CD4-positive, alpha-beta memory T cell (primary cell): ENCODE results near the gene TMEM235. TPM values are rescaled to one million over a fixed set of nuclear protein-coding genes. Genes with fewer than 3 reads are reported as not detected.
A peak's percentile ranks its signal among the peaks of the same experiment; 100 is the strongest.

ENCODE experiments used
- CTCF ChIA-PET: fragments of 350-600 bp; sonication (Branson Sonifier 250); formaldehyde crosslinking; loops from one replicate; lab custom pipeline; 2021; ENCODE audit warnings: inconsistent platforms; ENCODE audit not compliant: partially characterized antibody; lab: Charles Lee
- POLR2A ChIA-PET: fragments of 350-600 bp; sonication (Branson Sonifier 250); formaldehyde crosslinking; loops from one replicate; lab custom pipeline; 2021; ENCODE audit not compliant: partially characterized antibody; lab: Charles Lee
- DNase-seq, 5 donors: peaks; one replicate each; pipeline versions ENCODE4 v3.0.0 to v3.0.0-alpha.2; 2020 to 2022; ENCODE audit warnings: mixed read lengths in 1 of 5
- H3K27ac ChIP-seq: one replicate; pipeline ENCODE4 v1.7.0; 2013; ENCODE audit warnings: low read depth, low read length
- H3K27me3 ChIP-seq: 2 replicates; pipeline ENCODE4 v1.7.0; 2013; ENCODE audit warnings: mild to moderate bottlenecking, low read length, moderate library complexity; ENCODE audit not compliant: insufficient read depth
- H3K36me3 ChIP-seq: 2 replicates; pipeline ENCODE4 v1.7.0; 2013; ENCODE audit warnings: mild to moderate bottlenecking, low read length, moderate library complexity; ENCODE audit not compliant: insufficient read depth
- H3K4me1 ChIP-seq: 2 replicates; pipeline ENCODE4 v1.7.0; 2013; ENCODE audit warnings: mild to moderate bottlenecking, low read length, moderate library complexity; ENCODE audit not compliant: insufficient read depth
- H3K4me3 ChIP-seq, 2 donors: one replicate each; pipeline ENCODE4 v1.7.0; 2013; ENCODE audit warnings: low read length in 2 of 2, mild to moderate bottlenecking in 1 of 2
- H3K9me3 ChIP-seq, 2 donors: one replicate each; pipeline ENCODE4 v1.7.0; 2013; ENCODE audit warnings: low read length in 2 of 2, control low read depth in 1 of 2; ENCODE audit not compliant: control insufficient read depth in 1 of 2
- H3K27ac Mint-ChIP-seq, 7 donors: one replicate each; pipeline ENCODE4 v1.8.0; 2020 to 2021; ENCODE audit warnings: mixed read lengths in 7 of 7, mild to moderate bottlenecking in 6 of 7, inconsistent platforms in 3 of 7, moderate library complexity in 3 of 7
- H3K27me3 Mint-ChIP-seq, 2 donors: one replicate each; pipeline ENCODE4 v1.8.0; 2020 to 2021; ENCODE audit warnings: mixed read lengths in 2 of 2
- H3K36me3 Mint-ChIP-seq, 2 donors: one replicate each; pipeline ENCODE4 v1.8.0; 2020 to 2021; ENCODE audit warnings: mixed read lengths in 2 of 2, inconsistent platforms in 1 of 2, mild to moderate bottlenecking in 1 of 2
- H3K4me1 Mint-ChIP-seq, 4 donors: one replicate each; pipeline ENCODE4 v1.8.0; 2020 to 2021; ENCODE audit warnings: mixed read lengths in 4 of 4, mild to moderate bottlenecking in 1 of 4
- H3K4me3 Mint-ChIP-seq, 8 donors: one replicate each; pipeline ENCODE4 v1.8.0; 2020 to 2021; ENCODE audit warnings: mixed read lengths in 8 of 8, mild to moderate bottlenecking in 7 of 8, moderate library complexity in 6 of 8, inconsistent platforms in 3 of 8
- H3K9me3 Mint-ChIP-seq, 8 donors: one replicate each; pipeline ENCODE4 v1.8.0; 2020 to 2021; ENCODE audit warnings: mixed read lengths in 8 of 8, mild to moderate bottlenecking in 5 of 8, inconsistent platforms in 3 of 8, moderate library complexity in 1 of 8
- intact Hi-C: fragments of 100-400 bp; cut with micrococcal nuclease; formaldehyde crosslinking; loops from one replicate; pipeline ENCODE4 v1.15.1; 2023
- polyA plus RNA-seq, 2 donors: library from polyadenylated mRNA; unstranded; fragments of 300-500 nt; fragmentation: Illumina TruSeq; gene quantifications; one replicate each; pipeline ENCODE4 v1.2.3, GENCODE V29; 2021
- total RNA-seq, 2 experiments: library from RNA; stranded (reverse); gene quantifications; one replicate each; pipeline ENCODE4 v1.2.3, GENCODE V29; 2021

TMEM235 gene
- total and polyA plus RNA-seq, 4 experiments from 2014 or later: not detected

DNA sequence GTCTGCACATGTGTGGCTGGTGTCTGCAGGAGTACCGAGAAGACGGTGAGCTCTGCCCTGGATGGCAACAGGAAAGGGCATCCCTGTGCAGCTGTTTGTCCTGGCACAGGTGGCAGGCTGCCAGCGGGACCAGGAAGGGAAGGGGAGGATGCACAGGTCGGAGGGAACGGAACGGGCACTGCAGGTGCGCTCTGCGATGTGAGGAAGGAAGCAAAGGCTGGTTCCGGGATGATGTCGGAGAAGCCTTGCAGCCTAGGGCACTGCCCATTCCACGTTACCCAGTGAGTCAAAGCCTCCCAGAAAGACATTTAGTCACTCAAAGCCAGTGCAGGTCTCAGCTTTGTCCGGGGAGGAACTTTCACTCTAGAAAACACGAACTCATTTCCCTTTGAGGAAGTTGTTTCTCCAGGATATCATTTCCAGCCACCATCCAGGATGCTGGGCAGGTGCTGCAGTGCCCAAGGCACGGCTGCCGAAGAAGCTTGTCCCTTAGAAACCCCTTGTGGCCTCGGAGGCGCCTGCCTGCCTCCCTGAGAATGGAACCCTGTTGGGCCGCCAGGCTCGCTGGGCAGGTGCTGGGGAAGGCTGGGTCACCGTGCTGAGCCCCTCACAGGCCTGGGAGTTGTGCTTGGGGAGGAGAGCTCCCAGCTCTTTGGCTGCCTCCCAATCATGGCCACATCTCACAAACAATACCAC, 4.5 kb upstream of the TMEM235 start:
- no peak overlapping the region for H3K27ac ChIP-seq
- peaks cover 0 to 11% (median 1%) of the 10 kb centered on the region in 4 donors for H3K4me1 Mint-ChIP-seq
- no peak for DNase-seq
- peaks cover 3% of the 10 kb centered on the region for H3K27me3 ChIP-seq
- no peaks in the 10 kb centered on the region for H3K4me1 ChIP-seq
- H3K9me3 ChIP-seq: no peaks in the 10 kb centered on the region
- peak overlapping the region in 2 of 8 donors; percentile 36 to 48 for H3K4me3 Mint-ChIP-seq
- intact Hi-C loops: no loop called here
- H3K4me3 ChIP-seq: no peak overlapping the region
- peaks cover 4 to 11% of the 10 kb centered on the region in 2 donors for H3K27me3 Mint-ChIP-seq
- H3K9me3 Mint-ChIP-seq: no peaks in the 10 kb centered on the region
- no peaks in the 10 kb centered on the region for H3K36me3 Mint-ChIP-seq
- H3K27ac Mint-ChIP-seq: no peak overlapping the region
- H3K36me3 ChIP-seq: no peaks in the 10 kb centered on the region
- CTCF ChIA-PET: interaction anchor here (0.6 to 3.3 kb wide), 3 partner anchors 24 to 133 kb away, joined by 3 to 12 read pairs (median 3); no protein-coding TSS in a partner anchor
- POLR2A ChIA-PET: interaction anchor here (0.6 kb wide), 1 partner anchor 17 kb away, joined by 3 read pairs; no protein-coding TSS in a partner anchor

DNA sequence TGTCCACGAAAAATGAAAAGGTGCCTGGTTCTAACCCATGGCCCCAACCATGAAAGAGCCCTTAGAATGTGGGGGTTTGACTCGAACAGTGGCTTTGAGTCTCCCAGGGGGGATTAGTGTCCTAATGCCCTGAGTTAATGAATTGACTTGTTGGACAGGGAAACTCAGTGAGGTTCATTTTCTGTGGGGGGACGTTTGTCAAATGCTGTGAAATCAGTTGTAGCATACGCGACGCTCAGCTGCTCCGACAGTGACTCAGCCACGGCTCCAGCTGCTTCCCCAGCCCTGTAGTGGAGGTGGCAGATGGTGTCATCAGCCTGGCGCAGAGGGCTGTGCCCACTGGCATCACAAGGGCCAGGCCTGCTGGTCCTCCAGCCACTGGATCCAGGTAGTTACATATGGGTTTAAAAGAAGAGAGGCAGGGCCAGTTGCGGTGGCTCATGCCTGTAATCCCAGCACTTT, 3.9 kb upstream of the TMEM235 start:
- Histone ChIP-seq H3K4me1 (no peaks in the 10 kb centered on the region), H3K4me3 (no peak overlapping the region), H3K36me3 (no peaks in the 10 kb centered on the region), H3K27me3 (peaks cover 7% of the 10 kb centered on the region), H3K27ac (no peak overlapping the region), H3K9me3 (no peaks in the 10 kb centered on the region)
- peaks cover 7 to 14% of the 10 kb centered on the region in 2 donors for H3K27me3 Mint-ChIP-seq
- no peak for DNase-seq
- H3K9me3 Mint-ChIP-seq: no peaks in the 10 kb centered on the region
- peak overlapping the region in 1 of 7 donors; percentile 13 for H3K27ac Mint-ChIP-seq
- H3K36me3 Mint-ChIP-seq: no peaks in the 10 kb centered on the region
- ChIA-PET CTCF (interaction anchor here (3.3 kb wide), 1 partner anchor 24 kb away, joined by 12 read pairs; no protein-coding TSS in a partner anchor), POLR2A (no interaction called here)
- intact Hi-C loops: no loop called here
- H3K4me3 Mint-ChIP-seq: no peak overlapping the region
- peaks cover 0 to 11% (median 3%) of the 10 kb centered on the region in 4 donors for H3K4me1 Mint-ChIP-seq

DNA sequence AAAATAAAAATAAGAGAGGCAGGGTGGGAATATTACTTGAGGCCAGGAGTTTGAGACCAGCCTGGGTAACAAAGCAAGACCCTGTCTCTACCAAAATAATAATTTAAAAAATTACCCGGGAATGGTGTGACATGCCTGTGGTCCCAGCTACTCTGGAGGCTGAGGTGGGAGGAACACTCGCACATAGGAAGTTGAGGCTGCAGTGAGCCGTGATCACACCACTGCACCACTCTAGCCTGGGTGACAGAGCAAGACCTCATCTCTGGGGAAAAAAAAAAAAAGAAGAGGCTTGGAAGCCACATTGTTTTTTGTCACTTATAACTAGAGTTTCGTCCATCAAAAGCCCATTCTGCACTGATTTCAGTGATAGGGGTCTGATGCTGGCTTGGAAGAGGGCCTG, 3.3 kb upstream of the TMEM235 start:
- no peaks in the 10 kb centered on the region for H3K9me3 Mint-ChIP-seq
- H3K4me1 ChIP-seq: peaks cover 3% of the 10 kb centered on the region
- POLR2A ChIA-PET: no interaction called here
- H3K36me3 ChIP-seq: no peaks in the 10 kb centered on the region
- no peaks in the 10 kb centered on the region for H3K9me3 ChIP-seq
- peaks cover 0 to 11% (median 7%) of the 10 kb centered on the region in 4 donors for H3K4me1 Mint-ChIP-seq
- no peak overlapping the region for H3K4me3 ChIP-seq
- no peak overlapping the region for H3K4me3 Mint-ChIP-seq
- no peaks in the 10 kb centered on the region for H3K36me3 Mint-ChIP-seq
- no peak overlapping the region for H3K27ac Mint-ChIP-seq
- intact Hi-C loops: no loop called here
- no peak overlapping the region for H3K27ac ChIP-seq
- CTCF ChIA-PET: no interaction called here
- no peak for DNase-seq
- peaks cover 12% of the 10 kb centered on the region for H3K27me3 ChIP-seq
- peaks cover 12 to 19% of the 10 kb centered on the region in 2 donors for H3K27me3 Mint-ChIP-seq

DNA sequence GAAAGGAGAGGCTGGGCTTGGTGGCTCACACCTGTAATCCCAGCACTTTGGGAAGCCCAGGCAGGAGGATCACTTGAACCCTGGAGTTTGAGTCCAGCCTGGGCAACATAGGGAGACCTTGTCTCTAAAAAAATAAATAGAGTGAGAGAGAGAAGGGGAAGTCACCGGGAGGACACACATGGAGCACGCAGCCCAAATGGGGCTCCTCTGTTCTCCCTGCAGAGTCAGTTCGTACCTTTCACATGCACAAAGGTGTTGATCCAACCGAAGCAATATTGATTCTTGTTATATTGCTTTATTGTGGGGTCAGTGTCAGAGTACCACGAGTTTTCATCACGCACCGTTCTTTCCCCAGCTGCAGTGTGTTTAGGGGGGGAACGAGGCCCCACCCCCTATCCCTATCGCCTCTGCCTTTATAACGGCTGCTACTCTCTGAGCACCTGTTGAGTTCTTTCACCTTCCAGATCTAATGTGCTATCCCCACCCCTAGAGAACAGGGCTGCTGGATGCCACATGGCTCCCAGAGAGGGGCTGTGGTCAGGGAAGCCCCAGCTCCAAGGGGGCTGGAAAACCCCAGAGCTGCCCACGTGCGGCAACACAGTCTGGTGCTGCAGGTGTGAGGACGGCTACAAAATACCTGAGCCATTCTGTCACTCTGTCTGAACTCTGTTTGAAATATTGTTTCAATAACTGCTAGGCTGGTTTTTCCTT, 1.0 kb upstream of the TMEM235 start:
- peaks cover 12 to 19% of the 10 kb centered on the region in 2 donors for H3K27me3 Mint-ChIP-seq
- ChIA-PET CTCF (interaction anchor here (0.6 kb wide), 1 partner anchor 131 kb away, joined by 3 read pairs; no protein-coding TSS in a partner anchor), POLR2A (no interaction called here)
- no peaks in the 10 kb centered on the region for H3K36me3 Mint-ChIP-seq
- Histone ChIP-seq H3K27me3 (peaks cover 12% of the 10 kb centered on the region), H3K9me3 (no peaks in the 10 kb centered on the region), H3K27ac (no peak overlapping the region), H3K4me1 (peaks cover 3% of the 10 kb centered on the region), H3K36me3 (no peaks in the 10 kb centered on the region), H3K4me3 (no peak overlapping the region)
- H3K4me3 Mint-ChIP-seq: no peak overlapping the region
- H3K4me1 Mint-ChIP-seq: peaks cover 0 to 11% (median 7%) of the 10 kb centered on the region in 4 donors
- intact Hi-C loops: no loop called here
- H3K9me3 Mint-ChIP-seq: no peaks in the 10 kb centered on the region
- no peak for DNase-seq
- H3K27ac Mint-ChIP-seq: no peak overlapping the region

DNA sequence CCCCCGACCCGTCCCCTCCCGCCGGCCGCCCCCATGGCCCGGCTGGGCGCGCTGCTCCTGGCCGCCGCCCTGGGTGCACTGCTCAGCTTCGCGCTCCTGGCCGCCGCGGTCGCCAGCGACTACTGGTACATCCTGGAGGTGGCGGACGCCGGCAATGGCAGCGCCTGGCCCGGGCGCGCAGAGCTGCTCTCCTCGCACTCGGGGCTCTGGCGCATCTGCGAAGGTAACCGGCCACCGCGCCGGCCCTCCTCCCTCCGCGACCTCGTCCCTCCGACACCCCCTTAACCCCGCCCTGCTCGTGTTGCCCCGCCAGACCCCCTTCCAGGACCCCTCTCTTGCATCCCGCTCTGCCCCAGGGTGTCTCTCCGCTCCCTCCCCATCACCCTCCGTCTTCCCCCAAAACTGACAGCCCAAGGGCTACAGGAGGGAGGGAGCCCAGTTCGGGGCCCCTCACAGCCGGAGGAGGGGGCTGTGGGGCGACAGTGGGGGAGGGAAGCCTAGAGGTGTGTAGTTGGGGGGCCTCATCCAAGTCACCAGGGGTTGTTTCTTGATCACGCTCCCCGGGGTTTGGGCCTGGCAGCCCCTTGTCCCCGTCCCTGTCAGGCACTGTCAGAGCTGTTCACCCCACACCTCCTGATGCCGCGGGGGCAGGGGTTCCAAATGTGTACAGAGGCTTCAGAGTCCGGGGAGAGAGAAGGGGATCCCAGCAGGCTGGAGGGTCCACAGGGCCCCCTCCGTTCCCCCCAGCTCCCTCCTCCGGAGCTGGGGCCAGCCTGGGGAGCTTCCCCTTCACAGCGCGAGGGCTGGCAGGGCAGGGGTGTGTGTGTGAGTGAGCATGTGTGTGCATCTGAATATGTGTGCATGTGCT, 794 bp downstream of the TMEM235 start:
- Histone ChIP-seq H3K27me3 (peaks cover 12% of the 10 kb centered on the region), H3K9me3 (no peaks in the 10 kb centered on the region), H3K27ac (no peak overlapping the region), H3K4me1 (peaks cover 3% of the 10 kb centered on the region), H3K4me3 (no peak overlapping the region), H3K36me3 (no peaks in the 10 kb centered on the region)
- H3K27me3 Mint-ChIP-seq: peaks cover 12 to 19% of the 10 kb centered on the region in 2 donors
- peaks cover 0 to 7% (median 3%) of the 10 kb centered on the region in 4 donors for H3K4me1 Mint-ChIP-seq
- DNase-seq: peak in 3 of 5 donors; percentile 14 to 21 (median 20)
- peak overlapping the region in 1 of 8 donors; percentile 9 for H3K4me3 Mint-ChIP-seq
- H3K9me3 Mint-ChIP-seq: no peaks in the 10 kb centered on the region
- no peak overlapping the region for H3K27ac Mint-ChIP-seq
- ChIA-PET POLR2A (no interaction called here), CTCF (no interaction called here)
- intact Hi-C loops: no loop called here
- no peaks in the 10 kb centered on the region for H3K36me3 Mint-ChIP-seq

DNA sequence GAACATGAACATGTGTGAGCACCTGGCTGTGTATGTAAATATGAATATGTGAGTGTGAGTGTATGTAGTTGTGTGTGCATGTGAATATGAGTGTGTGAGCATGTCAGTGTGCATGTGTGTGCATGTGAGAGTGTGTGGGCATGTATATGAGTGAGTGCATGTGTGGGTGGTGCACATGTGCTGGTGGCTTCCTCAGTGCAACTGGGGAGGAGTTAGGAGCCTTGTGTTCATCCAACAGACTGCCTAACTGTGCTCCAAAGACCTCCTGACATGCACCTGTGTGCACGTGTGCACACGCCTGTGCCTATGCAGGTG, 1.4 kb downstream of the TMEM235 start:
- no peak for DNase-seq
- ChIA-PET CTCF (no interaction called here), POLR2A (no interaction called here)
- H3K27me3 Mint-ChIP-seq: peaks cover 9 to 16% of the 10 kb centered on the region in 2 donors
- H3K4me1 Mint-ChIP-seq: peaks cover 0 to 7% (median 2%) of the 10 kb centered on the region in 4 donors
- no peaks in the 10 kb centered on the region for H3K36me3 ChIP-seq
- H3K27ac Mint-ChIP-seq: no peak overlapping the region
- peak overlapping the region in 2 of 8 donors; percentile 9 to 29 for H3K4me3 Mint-ChIP-seq
- H3K4me1 ChIP-seq: peaks cover 3% of the 10 kb centered on the region
- H3K9me3 ChIP-seq: no peaks in the 10 kb centered on the region
- peaks cover 12% of the 10 kb centered on the region for H3K27me3 ChIP-seq
- intact Hi-C loops: no loop called here
- H3K4me3 ChIP-seq: no peak overlapping the region
- H3K36me3 Mint-ChIP-seq: no peaks in the 10 kb centered on the region
- H3K27ac ChIP-seq: no peak overlapping the region
- H3K9me3 Mint-ChIP-seq: no peaks in the 10 kb centered on the region
